GM19395 (cell line): ENCODE data around the gene CENPL.
"Not testable (repeated sequence)": the region's sequence is repeated elsewhere in the genome, so short reads cannot be mapped to it uniquely, and the experiment has no call there.

Experiments
- ATAC-seq: cut with Tn5 transposase; IDR thresholded peaks from one replicate; pipeline ENCODE4 v1.9.1; 2021; ENCODE audit warnings: mild to moderate bottlenecking, moderate library complexity; ENCODE audit not compliant: unreplicated experiment

Gene CENPL

DNA sequence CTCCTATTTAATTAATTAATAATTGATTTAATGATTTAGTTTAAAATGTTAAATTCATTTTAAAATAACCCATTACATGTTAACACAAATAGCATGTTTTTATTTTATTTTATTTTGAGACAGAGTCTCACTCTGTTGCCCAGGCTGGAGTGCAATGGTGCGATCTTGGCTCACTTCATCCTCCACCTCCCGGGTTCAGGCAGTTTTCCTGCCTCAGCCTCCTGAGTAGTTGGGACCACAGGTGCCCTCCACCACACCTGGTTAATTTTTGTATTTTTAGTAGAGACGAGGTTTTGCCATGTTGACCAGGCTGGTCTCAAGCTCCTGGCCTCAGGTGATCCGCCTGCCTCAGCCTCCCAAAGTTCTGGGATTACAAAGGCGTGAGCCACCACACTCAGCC lies 34.9 kb upstream of the CENPL start:
- not testable (repeated sequence) for ATAC-seq

DNA sequence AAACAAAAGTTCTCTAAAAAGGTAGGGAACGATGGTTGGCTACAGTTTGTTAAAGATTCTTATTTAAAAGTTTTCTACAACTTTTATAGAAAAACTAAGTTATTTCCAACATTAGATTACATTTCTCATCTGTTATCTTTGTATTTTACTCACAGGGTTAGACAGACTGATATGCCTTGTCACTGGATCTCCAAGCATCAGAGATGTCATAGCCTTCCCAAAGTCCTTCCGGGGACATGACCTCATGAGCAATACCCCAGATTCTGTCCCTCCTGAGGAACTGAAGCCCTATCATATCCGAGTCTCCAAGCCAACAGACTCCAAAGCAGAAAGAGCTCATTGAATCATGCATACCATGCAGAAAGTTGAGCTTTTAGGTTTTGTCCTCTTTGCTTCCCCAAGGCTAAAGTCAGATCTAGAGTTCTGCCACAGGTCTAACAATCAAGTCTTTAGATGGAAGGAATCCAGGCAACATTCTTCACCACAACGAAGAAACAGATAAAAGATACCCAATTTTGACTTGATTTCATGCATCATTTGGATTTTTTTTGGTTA lies 32.8 kb upstream of the CENPL start:
- no peak for ATAC-seq

DNA sequence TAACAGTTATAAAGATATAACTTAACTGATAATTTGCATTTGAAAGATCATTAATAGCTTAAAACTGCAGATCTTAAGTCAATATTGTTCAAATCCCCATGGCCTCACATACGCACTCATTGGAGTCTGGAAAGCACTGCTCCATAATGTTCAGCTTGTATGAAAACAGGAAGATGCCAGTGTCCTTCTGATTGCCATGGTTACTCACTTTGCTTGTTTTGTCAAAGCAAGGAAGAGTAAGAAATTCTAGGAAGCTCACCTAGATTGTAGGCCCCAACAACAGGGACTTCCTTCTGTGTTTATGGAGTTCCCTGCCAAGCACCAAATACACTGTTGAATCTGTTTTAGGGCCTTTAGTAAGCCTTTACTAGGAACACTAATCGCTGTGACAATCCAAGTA lies 32.2 kb upstream of the CENPL start:
- no peak for ATAC-seq

DNA sequence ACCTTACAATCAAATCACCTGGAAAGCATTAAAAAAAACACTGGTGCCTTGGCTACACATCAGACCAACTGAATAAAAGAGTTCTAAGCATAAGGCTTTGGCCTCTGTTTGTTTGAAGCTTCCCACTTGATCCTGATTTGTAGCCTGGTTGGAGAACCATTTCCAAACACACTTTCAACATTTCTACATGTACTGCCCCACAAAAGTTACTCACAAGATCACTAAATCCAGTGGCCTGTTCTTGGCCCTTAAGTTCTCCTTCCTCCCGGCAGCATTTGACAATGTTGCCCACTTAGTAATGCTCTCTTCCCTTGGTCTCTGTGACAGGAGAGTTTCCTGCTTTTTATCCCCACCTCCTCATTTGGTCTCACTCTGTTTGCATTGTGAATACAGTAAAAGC lies 31.3 kb upstream of the CENPL start:
- no peak for ATAC-seq

DNA sequence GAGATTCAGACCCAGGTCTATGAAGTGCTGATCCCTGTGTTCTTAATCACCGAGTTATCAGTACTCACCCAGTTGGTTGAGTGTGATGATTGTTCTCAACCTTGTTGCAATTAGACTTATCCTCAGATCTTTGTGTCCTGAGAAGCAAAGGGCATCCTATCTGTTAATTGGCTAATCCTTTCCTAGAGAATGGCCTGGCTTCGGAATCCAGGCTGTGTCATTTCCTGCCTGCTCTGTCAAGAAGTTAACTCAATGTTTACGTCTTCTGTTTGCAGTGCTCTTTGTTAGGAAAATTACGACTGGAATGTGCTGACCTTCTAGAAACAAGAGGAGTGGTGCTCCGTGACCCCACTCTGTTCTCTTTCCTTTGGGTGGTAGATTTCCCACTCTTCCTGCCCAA lies 28.4 kb upstream of the CENPL start:
- ATAC-seq, result no peak

DNA sequence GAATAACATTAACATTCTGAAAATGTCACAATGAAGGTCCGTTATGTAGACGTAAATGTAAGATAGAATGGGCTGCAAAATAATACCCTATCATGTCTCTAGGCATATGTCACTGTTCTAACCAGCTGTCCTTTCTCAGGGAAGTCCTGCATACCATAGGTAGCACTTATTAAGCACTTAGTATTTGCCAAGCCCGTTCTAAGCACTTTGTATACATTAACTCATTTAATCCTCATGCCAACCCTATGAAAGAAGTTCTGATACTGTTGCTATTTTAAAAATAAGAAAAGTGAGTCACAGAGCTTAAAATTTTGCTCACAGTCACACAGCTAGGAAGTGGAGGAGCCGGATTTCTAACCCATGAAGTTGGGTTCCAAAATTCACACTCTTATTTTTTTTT lies 27.4 kb upstream of the CENPL start:
- ATAC-seq, result no peak

DNA sequence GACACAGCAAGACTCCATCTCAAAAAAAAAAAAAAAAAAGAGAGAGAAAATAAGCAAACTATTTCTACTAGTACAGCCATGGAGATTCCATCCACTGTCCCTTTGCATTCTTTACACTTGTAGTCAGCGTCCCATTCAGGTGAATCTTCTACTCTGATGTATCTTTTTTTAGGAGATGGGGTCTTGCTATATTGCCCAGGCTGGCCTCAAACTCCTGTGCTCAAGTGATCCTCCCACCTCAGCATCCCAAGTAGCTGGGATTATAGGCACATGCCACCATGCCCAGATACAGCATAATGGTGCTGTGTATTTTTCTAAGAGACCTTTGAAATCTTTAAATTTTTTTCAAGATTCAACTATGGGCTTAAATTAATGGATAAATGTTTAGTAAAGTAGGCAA lies 8.1 kb upstream of the CENPL start:
- ATAC-seq, result no peak

DNA sequence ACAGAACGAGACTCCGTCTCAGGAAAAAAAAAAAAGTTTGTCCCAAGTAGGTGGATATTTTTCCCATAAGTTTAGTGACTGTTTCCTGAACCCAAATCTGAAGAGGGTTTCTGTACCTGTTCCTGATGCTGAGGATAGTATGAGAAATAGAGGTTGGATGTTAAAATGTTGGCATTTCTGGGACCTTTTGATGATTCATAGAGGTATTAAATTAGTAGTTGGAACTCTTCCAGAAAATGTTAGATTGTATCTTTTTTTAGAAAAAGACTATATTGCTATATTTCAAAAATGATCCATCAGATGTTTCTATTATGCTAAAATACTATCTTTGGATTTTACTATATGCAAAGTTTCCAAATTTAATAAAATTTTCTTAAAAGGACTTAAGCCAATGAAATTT lies 2.9 kb upstream of the CENPL start:
- no peak for ATAC-seq

DNA sequence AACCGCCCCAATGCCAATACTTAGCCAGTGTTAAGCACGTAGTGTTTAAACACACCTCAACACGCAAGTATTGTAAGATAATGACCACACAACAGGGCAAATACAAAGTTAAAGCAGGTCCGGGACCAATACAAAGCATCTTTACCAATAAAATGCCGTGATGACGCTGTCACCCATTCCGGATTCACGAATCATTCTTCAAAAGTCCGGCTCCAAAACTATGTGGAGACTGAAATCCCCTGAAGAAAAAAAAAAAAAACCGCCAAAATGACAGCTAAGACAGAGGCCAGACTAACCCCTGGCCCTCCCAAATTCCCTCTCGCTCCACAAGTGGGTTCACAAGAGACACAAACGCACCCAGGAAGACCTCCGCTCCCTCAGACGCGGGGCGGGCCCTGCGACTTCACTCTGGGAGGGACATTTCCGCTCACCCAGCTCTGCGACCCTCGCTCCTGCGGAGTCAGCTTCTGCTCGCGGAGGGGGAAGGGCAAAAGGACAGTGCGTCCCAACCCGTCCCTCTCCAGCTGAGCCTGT lies 835 bp downstream of the CENPL start:
- ATAC-seq, result peak; percentile 43

DNA sequence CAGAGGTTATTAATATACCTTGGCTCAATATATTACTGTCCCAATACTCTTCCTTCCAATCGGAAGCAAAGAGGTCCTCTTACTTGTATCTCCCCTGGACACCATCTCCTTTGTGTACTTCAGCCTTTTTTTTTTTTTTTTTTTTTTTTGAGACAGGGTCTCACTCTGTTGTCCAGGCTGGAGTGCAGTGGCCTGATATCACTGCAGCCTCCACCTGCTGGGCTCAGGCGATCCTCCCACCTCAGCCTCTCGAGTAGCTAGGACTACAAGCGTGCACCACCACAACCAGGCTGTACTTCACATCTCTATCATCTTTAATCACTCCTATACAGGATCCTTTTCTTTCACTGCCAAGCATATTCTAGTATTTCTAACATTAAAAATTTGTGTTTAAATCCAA lies 3.0 kb downstream of the CENPL start:
- ATAC-seq, result no peak

DNA sequence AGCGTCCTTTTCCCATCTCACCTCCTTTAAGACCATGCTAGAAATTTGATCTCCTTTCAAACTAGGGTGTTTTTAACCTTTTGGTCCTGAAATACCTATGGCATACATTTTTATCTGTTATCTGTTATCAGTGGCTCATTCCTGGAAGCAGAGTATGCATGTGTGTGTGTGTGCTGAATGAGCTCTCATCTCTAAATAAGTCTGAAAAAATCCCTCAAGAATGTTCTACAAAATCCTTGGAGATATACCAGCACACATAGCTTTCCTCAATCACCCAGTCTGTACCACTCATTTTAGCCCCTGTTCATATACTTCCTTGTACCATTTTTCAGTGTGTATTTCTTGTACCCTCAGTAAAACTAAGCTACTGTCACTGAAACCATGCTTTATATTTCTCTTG lies 6.2 kb downstream of the CENPL start:
- ATAC-seq, result no peak

DNA sequence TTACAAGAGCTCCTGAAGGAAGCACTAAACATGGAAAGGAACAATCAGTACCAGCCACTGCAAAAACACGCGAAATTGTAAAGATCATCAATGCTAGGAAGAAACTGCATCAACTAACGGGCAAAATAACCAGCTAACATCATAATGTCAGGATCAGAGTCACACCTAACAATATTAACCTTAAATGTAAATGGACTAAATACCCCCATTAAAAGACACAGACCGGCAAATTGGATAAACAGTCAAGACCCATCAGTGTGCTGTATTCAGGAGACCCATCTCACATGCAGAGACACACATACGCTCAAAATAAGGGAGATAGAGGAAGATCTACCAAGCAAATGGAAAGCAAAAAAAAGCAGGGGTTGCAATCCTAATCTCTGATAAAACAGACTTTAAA lies 11.0 kb downstream of the CENPL start:
- ATAC-seq, result not testable (repeated sequence)

DNA sequence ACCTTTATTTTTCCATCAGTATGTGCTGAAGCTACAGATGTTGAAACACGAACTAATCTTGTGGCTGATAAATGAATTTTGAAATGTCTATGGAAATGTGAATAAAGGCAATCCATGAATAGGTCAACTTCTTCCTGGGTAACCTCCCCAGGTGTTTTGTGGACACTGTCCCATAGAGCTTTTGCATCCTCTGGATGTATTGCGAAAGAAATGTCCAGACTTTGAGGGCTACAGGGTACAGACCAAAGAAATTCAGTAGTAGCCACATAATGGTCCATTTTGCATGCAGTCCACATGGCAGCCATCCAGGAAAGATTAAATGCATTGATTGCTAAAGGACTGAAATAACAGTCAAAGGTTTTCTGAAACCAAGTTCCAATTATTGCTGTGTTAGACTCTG lies 21.7 kb downstream of the CENPL start:
- ATAC-seq, result no peak

DNA sequence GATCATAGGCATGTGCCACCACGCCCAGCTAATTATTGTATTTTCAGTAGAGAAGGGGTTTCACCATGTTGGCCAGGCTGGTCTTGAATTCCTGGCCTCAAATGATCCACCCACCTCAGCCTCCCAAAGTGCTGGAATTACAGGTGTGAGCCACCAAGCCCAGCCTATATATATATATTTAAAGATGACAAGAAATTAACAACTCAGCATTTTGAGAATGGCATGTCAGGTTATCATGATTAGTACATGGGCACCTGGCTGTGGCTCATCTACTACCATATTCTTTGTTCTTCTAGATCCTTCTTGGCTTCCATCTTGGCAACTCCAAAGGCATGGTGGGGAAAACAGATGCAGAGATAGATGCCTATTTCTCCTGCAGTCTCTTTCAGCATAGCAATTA lies 24.7 kb downstream of the CENPL start:
- not testable (repeated sequence) for ATAC-seq

DNA sequence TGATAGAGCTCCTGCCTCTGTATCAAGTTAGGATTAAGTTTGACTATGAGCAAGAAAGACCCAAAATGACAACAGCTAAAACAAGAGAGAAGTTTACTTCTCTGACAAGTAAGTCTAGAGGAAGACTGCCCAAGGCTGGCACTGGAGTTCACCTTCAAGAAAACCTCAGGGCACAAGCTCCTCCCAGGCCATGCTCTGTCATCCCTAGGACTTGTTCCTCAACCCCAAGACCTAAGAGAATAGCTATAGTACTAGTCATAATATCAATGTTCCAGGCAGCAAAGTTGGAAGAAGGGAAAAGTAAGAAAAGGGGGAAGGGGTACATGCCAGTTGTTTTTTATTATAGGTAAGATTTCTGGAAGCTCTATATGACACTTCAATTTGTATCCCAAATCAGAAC lies 26.6 kb downstream of the CENPL start:
- ATAC-seq, result no peak

DNA sequence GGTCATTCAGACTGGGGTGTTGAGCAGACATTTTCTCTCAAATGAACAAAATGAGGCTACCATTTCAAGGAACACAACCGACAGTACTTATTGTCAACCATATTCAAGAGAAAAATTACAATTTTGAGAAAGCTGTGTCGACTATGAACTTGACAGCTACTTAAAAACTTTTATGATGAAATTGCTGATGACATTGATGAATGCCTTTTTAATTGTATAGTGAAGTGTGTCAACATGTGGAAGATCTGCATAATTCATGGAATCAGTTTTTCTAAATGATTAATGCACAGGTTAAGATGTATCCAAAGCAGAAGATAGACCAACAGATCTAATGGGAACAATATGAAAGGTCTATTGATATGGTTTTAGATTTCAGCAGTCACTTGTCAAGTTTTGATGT lies 34.8 kb downstream of the CENPL start:
- no peak for ATAC-seq

DNA sequence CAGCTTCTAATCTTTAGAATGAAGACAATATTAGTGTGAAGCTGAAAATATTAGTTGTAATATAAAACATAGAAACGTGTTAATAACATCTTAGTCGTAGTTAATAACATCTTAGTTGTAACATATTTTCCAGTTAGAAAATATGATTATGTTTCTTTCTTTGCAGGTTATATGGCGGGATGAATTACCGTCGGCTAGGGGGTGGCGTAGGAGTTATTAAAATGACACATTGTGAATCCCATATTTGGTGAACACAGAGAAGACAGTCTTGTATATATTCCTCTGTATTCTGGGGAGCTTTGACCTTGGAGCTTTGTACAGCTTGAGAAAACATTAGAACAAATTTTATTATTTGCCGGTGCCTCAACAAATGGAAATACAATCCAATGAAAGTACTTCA lies 39.7 kb downstream of the CENPL start:
- no peak for ATAC-seq

DNA sequence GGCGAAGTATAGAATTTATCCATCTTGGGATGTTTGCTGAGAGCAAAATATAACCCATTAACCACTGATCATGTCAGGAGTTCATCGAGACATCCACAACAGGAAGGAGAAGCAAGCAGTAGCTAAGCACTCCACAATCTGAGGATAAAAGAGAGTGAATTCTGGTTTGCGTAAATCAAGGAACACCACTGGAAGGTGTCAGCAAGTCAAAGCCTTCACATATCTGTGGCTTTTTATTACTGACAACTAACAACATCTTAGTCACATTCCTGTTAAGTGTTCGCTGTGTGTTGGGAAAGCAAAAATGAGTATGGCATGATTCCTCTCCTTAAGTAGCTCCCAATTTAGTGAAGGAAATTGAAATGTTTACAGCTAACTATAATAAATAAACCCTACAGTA lies 44.7 kb downstream of the CENPL start:
- no peak for ATAC-seq

DNA sequence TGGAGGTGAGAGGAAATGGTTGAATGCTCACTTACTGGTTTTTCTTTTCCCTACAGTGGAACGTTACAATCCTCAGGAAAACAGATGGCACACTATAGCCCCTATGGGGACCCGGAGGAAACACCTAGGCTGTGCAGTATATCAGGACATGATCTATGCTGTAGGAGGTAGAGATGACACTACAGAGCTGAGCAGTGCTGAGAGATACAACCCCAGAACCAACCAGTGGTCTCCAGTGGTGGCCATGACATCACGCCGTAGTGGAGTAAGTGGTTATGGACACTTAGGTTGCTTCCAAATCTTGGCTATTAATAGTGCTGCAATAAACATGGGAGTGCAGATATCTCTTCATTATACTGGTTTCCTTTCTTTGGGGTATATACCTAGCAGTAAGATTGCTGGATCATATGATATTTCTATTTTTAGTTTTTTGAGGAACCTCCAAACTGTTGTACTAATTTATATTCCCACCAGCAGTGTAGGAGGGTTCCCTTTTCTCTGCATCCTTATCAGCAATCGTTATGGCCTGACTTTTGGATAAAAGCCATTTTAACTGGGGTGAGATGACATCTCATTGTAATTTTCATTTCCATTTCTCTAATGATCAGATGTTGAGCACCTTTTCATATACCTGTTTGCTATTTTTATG lies 49.0 kb downstream of the CENPL start:
- ATAC-seq, result no peak

DNA sequence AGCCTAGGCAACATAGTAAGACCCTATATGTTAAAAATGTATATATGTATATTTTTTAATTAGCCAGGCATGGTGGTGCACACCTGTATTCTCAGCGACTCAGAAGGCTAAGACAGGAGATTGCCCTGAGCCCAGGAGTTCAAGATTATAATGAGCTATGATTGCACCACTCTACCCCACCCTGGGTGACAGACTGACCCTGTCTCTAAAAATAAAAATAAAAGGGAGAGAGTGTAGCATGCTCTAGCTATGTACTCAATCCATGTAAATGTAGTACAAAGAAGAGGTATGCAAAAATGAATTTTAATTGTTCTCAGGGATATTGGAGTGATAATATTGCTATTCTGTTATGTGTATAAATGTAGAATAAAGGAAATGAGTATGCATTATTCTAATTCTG lies 53.1 kb downstream of the CENPL start:
- ATAC-seq, result no peak

DNA sequence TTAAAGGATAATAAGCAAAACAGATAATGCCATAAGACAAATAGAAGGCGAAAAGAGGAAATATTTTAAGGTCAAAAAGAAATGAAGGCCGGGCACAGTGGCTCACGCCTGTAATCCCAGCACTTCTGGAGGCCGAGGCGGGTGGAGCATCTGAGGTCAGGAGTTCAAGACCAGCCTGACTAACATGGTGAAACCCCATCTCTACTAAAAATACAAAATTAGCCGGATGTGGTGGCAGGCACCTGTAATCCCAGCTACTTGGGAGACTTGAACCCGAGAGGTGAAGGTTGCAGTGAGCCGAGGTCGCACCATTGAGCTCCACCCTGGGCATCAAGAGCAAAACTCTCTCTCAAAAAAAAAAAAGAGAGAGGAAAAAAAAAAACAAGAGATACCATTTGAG lies 54.4 kb downstream of the CENPL start:
- ATAC-seq, result not testable (repeated sequence)

DNA sequence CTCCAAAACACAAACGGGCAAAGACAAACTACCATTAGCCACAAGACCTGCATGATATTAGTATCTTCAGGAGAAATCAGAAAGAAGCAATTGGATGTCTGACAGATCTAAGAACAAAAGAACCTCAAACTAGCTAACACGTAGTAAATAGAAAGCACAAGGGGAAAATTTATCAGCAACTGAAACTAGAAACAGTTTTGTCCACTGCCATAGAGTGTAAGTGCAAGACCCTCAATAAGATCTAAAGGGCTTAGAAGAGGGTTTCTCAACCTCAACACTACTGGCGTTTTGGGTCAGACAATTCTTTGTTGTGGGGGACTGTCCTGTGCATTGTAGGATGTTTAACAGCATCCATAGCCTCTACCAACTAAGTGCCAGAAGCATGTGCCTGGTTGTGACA lies 55.9 kb downstream of the CENPL start:
- no peak for ATAC-seq

DNA sequence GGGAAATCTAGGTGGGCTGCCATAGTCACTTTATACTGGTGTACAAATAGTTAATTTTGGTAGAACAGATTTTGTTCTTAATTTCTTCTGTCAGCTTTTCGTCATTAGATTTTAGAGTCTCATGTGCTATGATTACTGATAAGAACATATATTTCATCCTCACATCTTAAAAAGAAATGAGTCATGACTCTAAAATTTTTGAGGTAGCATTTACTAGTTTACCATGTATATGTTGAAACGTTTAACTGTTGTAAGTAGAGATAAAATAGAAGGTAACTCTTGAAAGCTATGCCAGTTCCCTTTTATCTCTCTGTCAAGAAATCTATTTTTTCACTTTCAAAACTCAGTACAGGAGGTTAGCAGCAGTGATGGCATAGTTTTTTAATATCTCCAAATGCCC lies 56.5 kb downstream of the CENPL start:
- ATAC-seq, result no peak
